HCT116 (cell line): ENCODE measurements around the gene PSME1.

Source experiments
- EGR1 ChIP-seq: IDR thresholded peaks from 2 replicates; pipeline ENCODE4 v1.6.1; 2012; ENCODE audit warnings: low read depth
- EZH2 ChIP-seq: fragments of 200-600 bp; sonication (generic); IDR thresholded peaks from 2 replicates; pipeline ENCODE4 v1.6.1; 2017; ENCODE audit warnings: antibody characterized with exemption, mixed run types
- EZH2phosphoT487 ChIP-seq: fragments of 200-600 bp; IDR thresholded peaks from 2 replicates; pipeline ENCODE4 v1.6.1; 2018; ENCODE audit warnings: antibody characterized with exemption, borderline replicate concordance
- JUND ChIP-seq: IDR thresholded peaks from 2 replicates; pipeline ENCODE4 v1.6.1; 2012
- POLR2A ChIP-seq: IDR thresholded peaks from 2 replicates; pipeline ENCODE4 v1.7.0; 2011; ENCODE audit warnings: borderline replicate concordance; ENCODE audit not compliant: insufficient read depth, insufficient read length; ENCODE audit errors: extremely low read depth
- POLR2AphosphoS5 ChIP-seq: IDR thresholded peaks from 2 replicates; pipeline ENCODE4 v1.6.1; 2011; ENCODE audit warnings: mild to moderate bottlenecking, low read depth, low read length, moderate library complexity
- RAD21 ChIP-seq: IDR thresholded peaks from 2 replicates; pipeline ENCODE4 v1.6.1; 2012; ENCODE audit warnings: low read depth, mild to moderate bottlenecking
- SP1 ChIP-seq: IDR thresholded peaks from 2 replicates; pipeline ENCODE4 v1.6.1; 2012; ENCODE audit warnings: low read depth
- YY1 ChIP-seq: IDR thresholded peaks from 2 replicates; pipeline ENCODE4 v1.6.1; 2011; ENCODE audit warnings: low read length, low read depth, moderate library complexity, mild to moderate bottlenecking; ENCODE audit not compliant: insufficient replicate concordance; ENCODE audit errors: extremely low read depth
- ZFX ChIP-seq: fragments of 450-650 bp; IDR thresholded peaks from 2 replicates; pipeline ENCODE4 v1.6.1; 2017
- ZNF274 ChIP-seq: fragments of 200-500 bp; sonication (Bioruptor generic); IDR thresholded peaks from 2 replicates; pipeline ENCODE4 v1.6.1; 2014; ENCODE audit warnings: mild to moderate bottlenecking, low read depth, low read length, inconsistent platforms
- TF ChIP-seq, protein P1 (sequence below): IDR thresholded peaks from 2 replicates; pipeline ENCODE4 v1.6.1; 2012; ENCODE audit warnings: low read depth
- TF ChIP-seq, protein P2 (sequence below), 3 experiments: fragments of 200-600 bp in 1 of 3; sonication (generic) in 1 of 3; IDR thresholded peaks in 2 of 3; conservative IDR thresholded peaks in 1 of 3; 2 replicates each; pipeline ENCODE4 v1.5.1; 2012 to 2017; ENCODE audit warnings: low read depth in 2 of 3, low read length in 2 of 3, antibody characterized with exemption in 1 of 3, borderline replicate concordance in 1 of 3, control low read depth in 1 of 3, mild to moderate bottlenecking in 1 of 3, mixed read lengths in 1 of 3, mixed run types in 1 of 3, moderate library complexity in 1 of 3; ENCODE audit not compliant: insufficient read depth in 1 of 3
- TF ChIP-seq, protein P3 (sequence below): IDR thresholded peaks from 2 replicates; pipeline ENCODE4 v1.6.1; 2012

DNA sequence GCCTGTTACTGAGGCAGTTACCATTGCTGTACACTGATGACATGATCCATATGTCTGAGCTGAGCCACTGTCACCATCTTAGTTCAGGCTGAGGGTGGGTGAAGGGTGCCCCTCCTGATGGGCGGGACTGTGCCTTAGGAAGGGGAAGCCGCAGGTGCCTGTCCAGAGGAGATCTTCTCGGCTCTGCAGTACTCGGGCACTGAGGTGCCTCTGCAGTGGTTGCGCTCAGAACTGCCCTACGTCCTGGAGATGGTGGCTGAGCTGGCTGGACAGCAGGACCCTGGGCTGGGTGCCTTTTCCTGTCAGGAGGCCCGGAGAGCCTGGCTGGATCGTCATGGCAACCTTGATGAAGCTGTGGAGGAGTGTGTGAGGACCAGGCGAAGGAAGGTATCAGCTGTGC lies 15.0 kb downstream of the PSME1 start:
- TF ChIP-seq, protein P1, sequence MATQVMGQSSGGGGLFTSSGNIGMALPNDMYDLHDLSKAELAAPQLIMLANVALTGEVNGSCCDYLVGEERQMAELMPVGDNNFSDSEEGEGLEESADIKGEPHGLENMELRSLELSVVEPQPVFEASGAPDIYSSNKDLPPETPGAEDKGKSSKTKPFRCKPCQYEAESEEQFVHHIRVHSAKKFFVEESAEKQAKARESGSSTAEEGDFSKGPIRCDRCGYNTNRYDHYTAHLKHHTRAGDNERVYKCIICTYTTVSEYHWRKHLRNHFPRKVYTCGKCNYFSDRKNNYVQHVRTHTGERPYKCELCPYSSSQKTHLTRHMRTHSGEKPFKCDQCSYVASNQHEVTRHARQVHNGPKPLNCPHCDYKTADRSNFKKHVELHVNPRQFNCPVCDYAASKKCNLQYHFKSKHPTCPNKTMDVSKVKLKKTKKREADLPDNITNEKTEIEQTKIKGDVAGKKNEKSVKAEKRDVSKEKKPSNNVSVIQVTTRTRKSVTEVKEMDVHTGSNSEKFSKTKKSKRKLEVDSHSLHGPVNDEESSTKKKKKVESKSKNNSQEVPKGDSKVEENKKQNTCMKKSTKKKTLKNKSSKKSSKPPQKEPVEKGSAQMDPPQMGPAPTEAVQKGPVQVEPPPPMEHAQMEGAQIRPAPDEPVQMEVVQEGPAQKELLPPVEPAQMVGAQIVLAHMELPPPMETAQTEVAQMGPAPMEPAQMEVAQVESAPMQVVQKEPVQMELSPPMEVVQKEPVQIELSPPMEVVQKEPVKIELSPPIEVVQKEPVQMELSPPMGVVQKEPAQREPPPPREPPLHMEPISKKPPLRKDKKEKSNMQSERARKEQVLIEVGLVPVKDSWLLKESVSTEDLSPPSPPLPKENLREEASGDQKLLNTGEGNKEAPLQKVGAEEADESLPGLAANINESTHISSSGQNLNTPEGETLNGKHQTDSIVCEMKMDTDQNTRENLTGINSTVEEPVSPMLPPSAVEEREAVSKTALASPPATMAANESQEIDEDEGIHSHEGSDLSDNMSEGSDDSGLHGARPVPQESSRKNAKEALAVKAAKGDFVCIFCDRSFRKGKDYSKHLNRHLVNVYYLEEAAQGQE: no peak
- TF ChIP-seq EGR1: no peak
- no peak for TF ChIP-seq EZH2
- TF ChIP-seq, protein P2, sequence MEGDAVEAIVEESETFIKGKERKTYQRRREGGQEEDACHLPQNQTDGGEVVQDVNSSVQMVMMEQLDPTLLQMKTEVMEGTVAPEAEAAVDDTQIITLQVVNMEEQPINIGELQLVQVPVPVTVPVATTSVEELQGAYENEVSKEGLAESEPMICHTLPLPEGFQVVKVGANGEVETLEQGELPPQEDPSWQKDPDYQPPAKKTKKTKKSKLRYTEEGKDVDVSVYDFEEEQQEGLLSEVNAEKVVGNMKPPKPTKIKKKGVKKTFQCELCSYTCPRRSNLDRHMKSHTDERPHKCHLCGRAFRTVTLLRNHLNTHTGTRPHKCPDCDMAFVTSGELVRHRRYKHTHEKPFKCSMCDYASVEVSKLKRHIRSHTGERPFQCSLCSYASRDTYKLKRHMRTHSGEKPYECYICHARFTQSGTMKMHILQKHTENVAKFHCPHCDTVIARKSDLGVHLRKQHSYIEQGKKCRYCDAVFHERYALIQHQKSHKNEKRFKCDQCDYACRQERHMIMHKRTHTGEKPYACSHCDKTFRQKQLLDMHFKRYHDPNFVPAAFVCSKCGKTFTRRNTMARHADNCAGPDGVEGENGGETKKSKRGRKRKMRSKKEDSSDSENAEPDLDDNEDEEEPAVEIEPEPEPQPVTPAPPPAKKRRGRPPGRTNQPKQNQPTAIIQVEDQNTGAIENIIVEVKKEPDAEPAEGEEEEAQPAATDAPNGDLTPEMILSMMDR (IDR thresholded peaks at IDR 0.05 in 2 of 3, conservative IDR thresholded peaks at IDR 0.05 in 1 of 3; ENCODE audit: borderline replicate concordance in 1 of 3, insufficient read depth in 1 of 3, low read depth in 2 of 3, low read length in 2 of 3): no peak
- no peak for TF ChIP-seq POLR2A
- no peak for TF ChIP-seq JUND
- TF ChIP-seq, protein P3, sequence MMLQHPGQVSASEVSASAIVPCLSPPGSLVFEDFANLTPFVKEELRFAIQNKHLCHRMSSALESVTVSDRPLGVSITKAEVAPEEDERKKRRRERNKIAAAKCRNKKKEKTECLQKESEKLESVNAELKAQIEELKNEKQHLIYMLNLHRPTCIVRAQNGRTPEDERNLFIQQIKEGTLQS: no peak
- TF ChIP-seq SP1: no peak
- no peak for TF ChIP-seq POLR2AphosphoS5
- TF ChIP-seq YY1: no peak
- no peak for TF ChIP-seq EZH2phosphoT487
- TF ChIP-seq ZNF274: no peak
- no peak for TF ChIP-seq RAD21
- TF ChIP-seq ZFX: no peak
